HL-60 (cell line): ENCODE results near the gene CARD14.

Experiments used
- DNase-seq, 2 experiments: peaks; one replicate each; pipeline ENCODE4 v3.0.0-alpha.2; 2010 to 2020; ENCODE audit warnings: low read depth in 1 of 2, low spot score in 1 of 2
- H3K27ac ChIP-seq: fragments of 250-450 bp; sonication (Bioruptor Pico); replicated peaks from 2 replicates; pipeline ENCODE4 v1.5.1; 2020; ENCODE audit warnings: mild to moderate bottlenecking, moderate library complexity
- H3K27me3 ChIP-seq: fragments of 250-450 bp; sonication (Bioruptor Pico); 2 replicates; pipeline ENCODE4 v1.5.1; 2021; ENCODE audit warnings: mild to moderate bottlenecking, moderate library complexity; ENCODE audit not compliant: insufficient read depth, poor library complexity, severe bottlenecking
- H3K4me3 ChIP-seq: replicated peaks from 2 replicates; pipeline ENCODE4 v1.5.1; 2011; ENCODE audit warnings: mild to moderate bottlenecking, control low read depth, low read length; ENCODE audit not compliant: insufficient read depth
- GABPA ChIP-seq: IDR thresholded peaks from 2 replicates; pipeline ENCODE4 v1.6.1; 2012; ENCODE audit warnings: low read depth
- POLR2AphosphoS5 ChIP-seq: IDR thresholded peaks from 2 replicates; pipeline ENCODE4 v1.6.1; 2012; ENCODE audit warnings: low read depth
- SPI1 ChIP-seq: IDR thresholded peaks from 2 replicates; pipeline ENCODE4 v1.6.1; 2012; ENCODE audit warnings: low read depth, mild to moderate bottlenecking, borderline replicate concordance
- TF ChIP-seq, protein P1 (sequence below): IDR thresholded peaks from one replicate; pipeline ENCODE4 v1.5.1; 2011; ENCODE audit warnings: low read length, control low read depth, inconsistent platforms; ENCODE audit not compliant: insufficient read depth
- TF ChIP-seq, protein P2 (sequence below): IDR thresholded peaks from 2 replicates; pipeline ENCODE4 v1.6.1; 2012; ENCODE audit warnings: low read depth; ENCODE audit not compliant: insufficient replicate concordance

Gene CARD14

DNA sequence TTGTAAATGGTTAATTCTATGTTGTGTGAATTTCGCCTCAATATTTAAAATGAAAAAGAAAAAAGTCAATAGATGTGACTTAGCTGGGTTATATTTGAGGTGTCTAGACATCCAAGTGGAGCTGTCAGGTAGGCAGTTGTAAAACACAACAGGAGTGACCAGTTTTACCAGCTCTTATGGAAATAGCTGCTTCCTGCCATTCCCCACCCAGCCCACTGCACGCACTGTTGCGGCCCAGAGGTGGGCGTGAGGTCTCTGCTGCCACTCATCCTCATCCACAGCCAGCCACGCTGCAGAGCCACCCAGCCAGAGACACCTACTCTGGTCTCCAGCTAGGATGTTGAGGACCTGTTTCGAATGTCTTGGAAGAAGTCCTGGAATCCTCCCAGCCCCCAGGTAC lies 3.4 kb upstream of the CARD14 start:
- no peak overlapping the region for H3K4me3 ChIP-seq
- no peaks in the 10 kb centered on the region for H3K27me3 ChIP-seq
- no peak for DNase-seq
- H3K27ac ChIP-seq: no peak overlapping the region
- TF ChIP-seq, protein P1, sequence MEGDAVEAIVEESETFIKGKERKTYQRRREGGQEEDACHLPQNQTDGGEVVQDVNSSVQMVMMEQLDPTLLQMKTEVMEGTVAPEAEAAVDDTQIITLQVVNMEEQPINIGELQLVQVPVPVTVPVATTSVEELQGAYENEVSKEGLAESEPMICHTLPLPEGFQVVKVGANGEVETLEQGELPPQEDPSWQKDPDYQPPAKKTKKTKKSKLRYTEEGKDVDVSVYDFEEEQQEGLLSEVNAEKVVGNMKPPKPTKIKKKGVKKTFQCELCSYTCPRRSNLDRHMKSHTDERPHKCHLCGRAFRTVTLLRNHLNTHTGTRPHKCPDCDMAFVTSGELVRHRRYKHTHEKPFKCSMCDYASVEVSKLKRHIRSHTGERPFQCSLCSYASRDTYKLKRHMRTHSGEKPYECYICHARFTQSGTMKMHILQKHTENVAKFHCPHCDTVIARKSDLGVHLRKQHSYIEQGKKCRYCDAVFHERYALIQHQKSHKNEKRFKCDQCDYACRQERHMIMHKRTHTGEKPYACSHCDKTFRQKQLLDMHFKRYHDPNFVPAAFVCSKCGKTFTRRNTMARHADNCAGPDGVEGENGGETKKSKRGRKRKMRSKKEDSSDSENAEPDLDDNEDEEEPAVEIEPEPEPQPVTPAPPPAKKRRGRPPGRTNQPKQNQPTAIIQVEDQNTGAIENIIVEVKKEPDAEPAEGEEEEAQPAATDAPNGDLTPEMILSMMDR: no peak
- TF ChIP-seq SPI1 (no peak), POLR2AphosphoS5 (no peak), GABPA (no peak)
- TF ChIP-seq, protein P2, sequence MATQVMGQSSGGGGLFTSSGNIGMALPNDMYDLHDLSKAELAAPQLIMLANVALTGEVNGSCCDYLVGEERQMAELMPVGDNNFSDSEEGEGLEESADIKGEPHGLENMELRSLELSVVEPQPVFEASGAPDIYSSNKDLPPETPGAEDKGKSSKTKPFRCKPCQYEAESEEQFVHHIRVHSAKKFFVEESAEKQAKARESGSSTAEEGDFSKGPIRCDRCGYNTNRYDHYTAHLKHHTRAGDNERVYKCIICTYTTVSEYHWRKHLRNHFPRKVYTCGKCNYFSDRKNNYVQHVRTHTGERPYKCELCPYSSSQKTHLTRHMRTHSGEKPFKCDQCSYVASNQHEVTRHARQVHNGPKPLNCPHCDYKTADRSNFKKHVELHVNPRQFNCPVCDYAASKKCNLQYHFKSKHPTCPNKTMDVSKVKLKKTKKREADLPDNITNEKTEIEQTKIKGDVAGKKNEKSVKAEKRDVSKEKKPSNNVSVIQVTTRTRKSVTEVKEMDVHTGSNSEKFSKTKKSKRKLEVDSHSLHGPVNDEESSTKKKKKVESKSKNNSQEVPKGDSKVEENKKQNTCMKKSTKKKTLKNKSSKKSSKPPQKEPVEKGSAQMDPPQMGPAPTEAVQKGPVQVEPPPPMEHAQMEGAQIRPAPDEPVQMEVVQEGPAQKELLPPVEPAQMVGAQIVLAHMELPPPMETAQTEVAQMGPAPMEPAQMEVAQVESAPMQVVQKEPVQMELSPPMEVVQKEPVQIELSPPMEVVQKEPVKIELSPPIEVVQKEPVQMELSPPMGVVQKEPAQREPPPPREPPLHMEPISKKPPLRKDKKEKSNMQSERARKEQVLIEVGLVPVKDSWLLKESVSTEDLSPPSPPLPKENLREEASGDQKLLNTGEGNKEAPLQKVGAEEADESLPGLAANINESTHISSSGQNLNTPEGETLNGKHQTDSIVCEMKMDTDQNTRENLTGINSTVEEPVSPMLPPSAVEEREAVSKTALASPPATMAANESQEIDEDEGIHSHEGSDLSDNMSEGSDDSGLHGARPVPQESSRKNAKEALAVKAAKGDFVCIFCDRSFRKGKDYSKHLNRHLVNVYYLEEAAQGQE: no peak

DNA sequence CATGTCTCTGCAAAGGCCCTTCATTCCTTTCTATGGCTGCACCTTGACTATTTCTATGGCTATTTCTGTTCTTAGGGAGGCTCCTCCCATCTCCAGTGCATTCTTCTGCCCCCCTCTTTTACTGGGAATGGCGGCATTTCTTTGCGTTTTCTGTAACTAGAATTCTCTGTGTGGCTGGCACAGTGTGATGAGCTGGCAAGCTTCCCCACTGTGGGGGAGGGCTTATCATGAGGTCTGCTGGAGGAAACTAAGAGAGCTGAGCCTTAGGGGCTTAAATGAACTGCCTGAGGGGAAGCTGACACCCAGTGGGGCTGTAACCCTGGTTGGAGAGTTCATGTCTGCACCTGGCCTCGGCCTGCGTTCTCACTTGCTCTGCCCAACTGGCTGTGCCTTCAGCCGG lies 1.5 kb upstream of the CARD14 start:
- Histone ChIP-seq H3K27ac (no peak overlapping the region), H3K4me3 (no peak overlapping the region), H3K27me3 (no peaks in the 10 kb centered on the region)
- no peak for TF ChIP-seq GABPA
- DNase-seq: no peak

DNA sequence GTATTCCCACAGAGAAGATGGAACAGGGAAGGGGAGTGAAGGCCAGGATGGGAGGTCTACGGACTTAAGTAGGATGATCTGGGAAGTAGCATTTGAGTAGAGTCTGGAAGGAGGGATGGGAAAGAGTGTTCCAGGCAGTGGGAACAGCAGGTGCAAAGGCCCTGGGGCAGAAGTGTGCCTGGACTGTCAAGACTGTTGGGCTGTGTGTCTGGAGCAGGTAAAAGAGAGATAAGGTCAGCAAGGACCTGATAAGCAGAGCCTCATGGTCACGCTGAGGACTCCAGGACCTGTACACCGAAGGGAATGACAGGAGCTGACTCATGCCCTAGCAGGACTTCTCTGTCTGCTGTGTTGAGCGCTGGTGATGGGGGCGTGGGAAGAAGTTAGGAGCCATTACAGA lies 723 bp upstream of the CARD14 start:
- Histone ChIP-seq H3K27me3 (no peaks in the 10 kb centered on the region), H3K27ac (no peak overlapping the region), H3K4me3 (no peak overlapping the region)
- TF ChIP-seq, protein P2: no peak
- TF ChIP-seq POLR2AphosphoS5 (no peak), GABPA (no peak)
- no peak for DNase-seq

DNA sequence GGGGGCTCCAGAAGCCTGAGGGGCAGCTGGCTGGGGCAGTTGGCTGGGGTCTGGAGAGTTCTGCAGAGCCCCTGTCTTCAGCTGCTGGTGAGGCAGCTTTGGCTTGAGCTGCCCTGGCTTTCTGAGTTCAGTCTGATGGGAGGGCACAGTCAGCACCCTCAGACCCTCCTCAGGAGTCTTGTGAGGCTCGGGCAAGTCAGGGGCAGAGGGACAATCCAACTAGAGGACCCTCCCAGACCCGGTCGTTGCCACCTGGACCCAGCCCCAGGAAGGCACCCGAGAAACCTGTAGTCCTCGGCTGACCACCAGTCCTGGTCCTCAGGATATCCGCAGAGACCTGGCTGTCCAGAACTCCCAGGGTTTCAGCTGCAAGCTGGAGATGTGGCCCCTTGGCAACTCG lies 1.9 kb downstream of the CARD14 start:
- no peak for DNase-seq
- TF ChIP-seq GABPA (no peak), POLR2AphosphoS5 (no peak), SPI1 (no peak)
- TF ChIP-seq, protein P2: no peak
- TF ChIP-seq, protein P1: no peak
- Histone ChIP-seq H3K27me3 (peaks cover 3% of the 10 kb centered on the region), H3K27ac (no peak overlapping the region), H3K4me3 (no peak overlapping the region)
